Uterus (tissue), 4 donors: ENCODE results near the gene AKIRIN2. TPM values are rescaled to one million over a fixed set of nuclear protein-coding genes. Genes with fewer than 3 reads are reported as not detected.
"Not testable (repeated sequence)": the region's sequence is repeated elsewhere in the genome, so short reads cannot be mapped to it uniquely, and the experiment has no call there.

Experiments used
- DNase-seq, 2 donors: peaks; one replicate each; pipeline ENCODE4 v3.0.0-alpha.2; 2019 to 2020
- H3K27ac ChIP-seq, 2 donors: fragments of 200-600 bp; sonication (generic); 1 replicate in 1 of 2; 2 replicates in 1 of 2; pipeline ENCODE4 v1.5.1; 2016 to 2018
- H3K27me3 ChIP-seq, 2 donors: fragments of 200-600 bp; sonication (generic); one replicate each; pipeline ENCODE4 v1.5.1; 2018 to 2019; ENCODE audit warnings: control low read depth in 1 of 2
- H3K36me3 ChIP-seq, 2 donors: fragments of 200-600 bp; sonication (generic); one replicate each; pipeline ENCODE4 v1.5.1; 2019; ENCODE audit warnings: control low read depth in 1 of 2
- H3K4me1 ChIP-seq, 2 donors: fragments of 200-600 bp; sonication (generic); one replicate each; pipeline ENCODE4 v1.5.1; 2018 to 2019; ENCODE audit warnings: control low read depth in 1 of 2
- H3K4me3 ChIP-seq, 2 donors: fragments of 200-600 bp; sonication (generic); 1 replicate in 1 of 2; 2 replicates in 1 of 2; pipeline ENCODE4 v1.5.1; 2018 to 2019; ENCODE audit warnings: mild to moderate bottlenecking in 1 of 2
- H3K9me3 ChIP-seq, 2 donors: fragments of 200-600 bp; sonication (generic); one replicate each; pipeline ENCODE4 v1.5.1; 2019; ENCODE audit warnings: control low read depth in 1 of 2
- POLR2A ChIP-seq, 2 donors: fragments of 450-650 bp; IDR thresholded peaks; one replicate each; pipeline ENCODE4 v1.6.1; 2016; ENCODE audit warnings: antibody characterized with exemption in 2 of 2, mild to moderate bottlenecking in 1 of 2, moderate library complexity in 1 of 2
- intact Hi-C: fragments of 100-400 bp; cut with DNase I; formaldehyde crosslinking; loops from one replicate; pipeline ENCODE4 v1.15.1; 2023; ENCODE audit warnings: low total_unique reads
- total RNA-seq, 4 donors: library from RNA; depleted of rRNA in 3 of 4; stranded (reverse); fragments of >200 nt in 3 of 4; gene quantifications; one replicate each; pipeline versions ENCODE4 v1.1.0 to v1.2.4, GENCODE V29; 2014 to 2023
- TF ChIP-seq, protein P1 (sequence below), 4 experiments: fragments of 200-600 bp in 2 of 4; fragments of 450-650 bp in 2 of 4; sonication (generic) in 2 of 4; IDR thresholded peaks; one replicate each; pipeline ENCODE4 v1.5.1; 2016 to 2019; ENCODE audit warnings: antibody characterized with exemption in 4 of 4, mild to moderate bottlenecking in 2 of 4, moderate library complexity in 1 of 4
- donor health status: DM: yes; HTN: yes; CAD: no.

The AKIRIN2 gene
- total RNA-seq, 4 donors from 2014 or later: 6.9 to 41.5 (median 24.8) TPM

DNA sequence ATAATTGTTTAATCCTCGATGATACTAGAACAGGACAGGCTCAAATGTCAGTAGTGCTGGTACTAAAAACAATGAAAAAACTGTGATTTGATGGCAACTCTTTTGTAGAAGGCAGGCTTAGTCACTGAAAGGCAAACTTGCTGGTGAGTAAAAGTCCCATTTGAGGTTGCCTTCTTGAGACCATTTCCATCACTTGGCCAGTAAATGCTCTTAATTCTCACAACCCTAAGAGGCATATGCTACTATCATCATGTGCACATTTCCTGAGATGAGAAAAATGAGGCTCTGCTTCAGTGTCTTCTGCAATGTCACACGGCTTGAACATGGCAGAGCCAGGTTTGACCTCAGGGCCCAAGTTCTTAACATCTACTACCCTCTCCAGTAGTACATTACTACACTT is 9.9 kb downstream of the AKIRIN2 start:
- DNase-seq: no peak
- intact Hi-C loops: no loop called here
- TF ChIP-seq, protein P1, sequence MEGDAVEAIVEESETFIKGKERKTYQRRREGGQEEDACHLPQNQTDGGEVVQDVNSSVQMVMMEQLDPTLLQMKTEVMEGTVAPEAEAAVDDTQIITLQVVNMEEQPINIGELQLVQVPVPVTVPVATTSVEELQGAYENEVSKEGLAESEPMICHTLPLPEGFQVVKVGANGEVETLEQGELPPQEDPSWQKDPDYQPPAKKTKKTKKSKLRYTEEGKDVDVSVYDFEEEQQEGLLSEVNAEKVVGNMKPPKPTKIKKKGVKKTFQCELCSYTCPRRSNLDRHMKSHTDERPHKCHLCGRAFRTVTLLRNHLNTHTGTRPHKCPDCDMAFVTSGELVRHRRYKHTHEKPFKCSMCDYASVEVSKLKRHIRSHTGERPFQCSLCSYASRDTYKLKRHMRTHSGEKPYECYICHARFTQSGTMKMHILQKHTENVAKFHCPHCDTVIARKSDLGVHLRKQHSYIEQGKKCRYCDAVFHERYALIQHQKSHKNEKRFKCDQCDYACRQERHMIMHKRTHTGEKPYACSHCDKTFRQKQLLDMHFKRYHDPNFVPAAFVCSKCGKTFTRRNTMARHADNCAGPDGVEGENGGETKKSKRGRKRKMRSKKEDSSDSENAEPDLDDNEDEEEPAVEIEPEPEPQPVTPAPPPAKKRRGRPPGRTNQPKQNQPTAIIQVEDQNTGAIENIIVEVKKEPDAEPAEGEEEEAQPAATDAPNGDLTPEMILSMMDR (IDR thresholded peaks at IDR 0.05): no peak
- TF ChIP-seq POLR2A (IDR thresholded peaks at IDR 0.05): no peak
- no peaks in the 10 kb centered on the region for H3K4me1 ChIP-seq
- no peak overlapping the region for H3K4me3 ChIP-seq
- no peak overlapping the region for H3K27ac ChIP-seq
- H3K9me3 ChIP-seq: no peaks in the 10 kb centered on the region
- no peaks in the 10 kb centered on the region for H3K27me3 ChIP-seq
- no peaks in the 10 kb centered on the region for H3K36me3 ChIP-seq

DNA sequence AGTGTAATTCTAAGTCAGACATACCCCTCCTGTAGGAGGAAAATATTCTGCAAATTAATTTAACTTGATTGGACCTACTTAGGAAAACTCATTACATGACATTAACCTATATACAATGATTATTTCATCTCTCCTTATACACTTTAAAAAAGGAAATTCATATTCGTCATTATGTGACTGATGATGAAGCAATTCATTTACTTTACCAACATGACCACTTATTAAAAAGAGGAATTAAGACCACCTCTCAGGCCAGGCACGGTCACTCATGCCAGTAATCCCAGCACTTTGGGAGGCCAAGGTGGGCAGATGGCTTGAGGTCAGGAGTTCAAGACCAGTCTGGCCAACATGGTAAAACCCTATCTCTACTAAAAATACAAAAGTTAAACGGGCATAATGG is 11.6 kb downstream of the AKIRIN2 start:
- no peak overlapping the region for H3K4me3 ChIP-seq
- no peaks in the 10 kb centered on the region for H3K4me1 ChIP-seq

DNA sequence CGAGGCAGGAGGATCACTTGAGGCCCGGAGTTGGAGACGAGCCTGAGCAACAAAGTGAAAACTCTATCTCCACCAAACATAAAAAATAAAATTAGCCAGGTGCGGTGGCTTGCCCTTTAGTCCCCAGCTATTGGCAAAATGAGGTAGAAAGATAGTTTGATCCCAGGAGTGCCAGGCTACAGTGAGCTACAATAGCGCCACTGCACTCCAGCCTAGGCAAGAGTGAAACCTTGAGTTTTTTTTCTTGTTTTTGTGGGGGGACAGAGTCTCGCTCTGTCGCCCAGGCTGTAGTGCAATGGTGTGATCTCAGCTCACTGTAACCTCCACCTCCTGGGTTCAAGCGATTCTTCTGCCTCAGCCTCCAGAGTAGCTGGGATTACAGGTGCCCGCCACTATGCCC is 14.1 kb downstream of the AKIRIN2 start:
- H3K4me3 ChIP-seq, H3K27me3 ChIP-seq, intact Hi-C loops, H3K27ac ChIP-seq, H3K4me1 ChIP-seq, DNase-seq, H3K9me3 ChIP-seq, H3K36me3 ChIP-seq: not testable (repeated sequence)

More for the DNA sequence above, 11.6 kb downstream of the AKIRIN2 start:
- H3K36me3 ChIP-seq: no peaks in the 10 kb centered on the region
- no peak for TF ChIP-seq POLR2A (IDR thresholded peaks at IDR 0.05)
- TF ChIP-seq, protein P1 (IDR thresholded peaks at IDR 0.05): no peak
- H3K27ac ChIP-seq: no peak overlapping the region
- no peak for DNase-seq
- H3K9me3 ChIP-seq: no peaks in the 10 kb centered on the region
- H3K27me3 ChIP-seq: no peaks in the 10 kb centered on the region
- intact Hi-C loops: no loop called here

DNA sequence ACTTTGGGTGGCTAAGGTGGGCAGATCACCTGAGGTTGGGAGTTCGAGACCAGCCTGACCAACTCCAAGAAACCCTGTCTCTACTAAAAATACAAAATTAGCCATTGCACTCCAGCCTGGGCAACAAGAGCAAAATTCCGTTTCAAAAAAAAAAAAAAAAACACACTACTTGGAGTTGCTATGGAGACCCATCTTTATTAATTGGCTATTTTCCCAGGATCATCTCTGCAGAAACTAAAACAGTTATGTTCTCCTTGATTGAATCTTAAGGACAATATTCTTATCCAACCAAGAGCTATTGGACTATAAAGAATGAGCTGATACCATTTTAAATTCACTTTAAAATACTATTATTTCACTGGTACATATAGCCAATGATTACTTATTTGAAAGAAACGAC is 14.7 kb downstream of the AKIRIN2 start:
- H3K27me3 ChIP-seq: no peaks in the 10 kb centered on the region
- DNase-seq: no peak
- no peak overlapping the region for H3K4me3 ChIP-seq
- TF ChIP-seq POLR2A (IDR thresholded peaks at IDR 0.05): no peak
- TF ChIP-seq, protein P1 (IDR thresholded peaks at IDR 0.05): no peak
- H3K36me3 ChIP-seq: no peaks in the 10 kb centered on the region
- no peaks in the 10 kb centered on the region for H3K9me3 ChIP-seq
- no peak overlapping the region for H3K27ac ChIP-seq
- intact Hi-C loops: no loop called here
- H3K4me1 ChIP-seq: peaks cover 0 to 5% of the 10 kb centered on the region in 2 donors

GRCh38 chr6:87686636-87687205 is 15.3 kb downstream of the AKIRIN2 start:
- DNase-seq, H3K27me3 ChIP-seq, H3K9me3 ChIP-seq, H3K36me3 ChIP-seq, H3K4me3 ChIP-seq, H3K27ac ChIP-seq, intact Hi-C loops, H3K4me1 ChIP-seq: not testable (repeated sequence)

- no peaks in the 10 kb centered on the region for H3K36me3 ChIP-seq
- no peak for DNase-seq
- peaks cover 0 to 5% of the 10 kb centered on the region in 2 donors for H3K4me1 ChIP-seq
- no peak for TF ChIP-seq POLR2A (IDR thresholded peaks at IDR 0.05)
- TF ChIP-seq, protein P1 (IDR thresholded peaks at IDR 0.05): no peak
- no peak overlapping the region for H3K4me3 ChIP-seq
- H3K27me3 ChIP-seq: no peaks in the 10 kb centered on the region
- H3K9me3 ChIP-seq: no peaks in the 10 kb centered on the region
- H3K27ac ChIP-seq: no peak overlapping the region
- intact Hi-C loops: no loop called here
Observed at GRCh38 chr6:87684895-87685654, 17.0 kb downstream of the AKIRIN2 start.
